ENCODE results near the gene ADPRHL1. TPM values are rescaled to one million over a fixed set of nuclear protein-coding genes. Genes with fewer than 3 reads are reported as not detected.
"Not testable (repeated sequence)": the region's sequence is repeated elsewhere in the genome, so short reads cannot be mapped to it uniquely, and the experiment has no call there.

The ADPRHL1 gene
- total RNA-seq, 1 experiment from 2014 or later: 21.4 TPM

DNA sequence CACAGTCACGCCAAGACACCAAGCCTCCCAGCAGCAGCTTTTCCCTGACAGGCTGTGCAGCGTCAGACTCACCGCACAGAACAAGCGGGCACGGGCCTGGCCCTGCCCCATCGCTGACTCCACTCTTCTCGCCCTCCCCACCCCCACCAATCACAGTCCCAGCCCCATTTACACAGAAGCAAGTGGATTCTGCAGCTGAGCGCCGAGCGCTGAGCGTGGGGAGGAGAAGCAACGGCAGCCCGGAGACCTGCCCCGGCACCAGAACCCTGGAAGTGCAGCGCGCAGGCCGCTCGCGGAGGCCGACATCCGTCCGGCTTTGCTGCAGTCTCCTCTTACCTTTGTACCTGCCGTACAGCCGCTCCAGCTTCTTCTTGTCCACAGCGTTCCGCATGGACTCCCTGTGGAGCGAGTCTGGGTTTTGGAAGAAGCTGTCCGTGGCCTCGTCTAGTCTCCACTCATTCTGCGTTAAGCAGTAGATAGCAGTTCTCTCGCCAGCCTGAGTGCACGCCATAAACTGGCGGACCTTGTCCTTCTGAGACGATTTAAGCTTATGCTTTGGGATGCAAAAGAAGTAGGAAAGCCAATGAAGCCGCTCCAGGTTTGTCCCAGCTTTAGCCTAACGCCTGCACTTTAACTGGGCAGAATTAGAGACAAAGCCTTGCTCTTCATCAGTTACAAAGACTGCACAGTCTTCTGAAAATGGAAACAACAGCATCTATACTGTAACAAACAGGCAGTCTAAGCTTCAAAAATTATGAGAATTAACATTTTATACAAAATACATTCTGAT, 30.4 kb upstream of the ADPRHL1 start:
- in situ Hi-C loops (cut with HindIII; ENCODE audit: low pct_unique_long_range_greater_than_20kb, low sequenced_read_pairs): no loop called here

DNA sequence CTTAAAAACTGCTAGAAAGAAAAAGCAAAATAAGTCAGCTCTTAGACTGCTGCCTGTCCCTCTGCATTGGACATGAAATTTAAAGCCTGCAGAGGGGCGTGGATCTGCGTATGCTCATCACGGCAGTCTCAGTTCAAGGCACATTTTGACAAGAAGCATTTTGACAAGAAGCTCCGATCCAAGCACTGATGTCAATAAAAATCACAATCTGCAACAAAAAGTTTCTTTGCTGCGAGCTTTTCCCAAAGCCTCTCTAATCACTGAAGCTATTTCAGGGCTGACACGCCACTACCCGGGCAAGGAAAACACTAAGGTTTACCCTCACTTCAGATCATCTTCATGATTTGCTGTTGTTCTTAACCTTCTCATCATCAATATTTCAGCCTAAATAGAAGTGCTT, 29.8 kb upstream of the ADPRHL1 start:
- in situ Hi-C loops (cut with HindIII; ENCODE audit: low pct_unique_long_range_greater_than_20kb, low sequenced_read_pairs): no loop called here
- no peak for DNase-seq (ENCODE audit: low read depth)

More for the DNA sequence above, 30.4 kb upstream of the ADPRHL1 start:
- DNase-seq (ENCODE audit: low read depth): no peak

DNA sequence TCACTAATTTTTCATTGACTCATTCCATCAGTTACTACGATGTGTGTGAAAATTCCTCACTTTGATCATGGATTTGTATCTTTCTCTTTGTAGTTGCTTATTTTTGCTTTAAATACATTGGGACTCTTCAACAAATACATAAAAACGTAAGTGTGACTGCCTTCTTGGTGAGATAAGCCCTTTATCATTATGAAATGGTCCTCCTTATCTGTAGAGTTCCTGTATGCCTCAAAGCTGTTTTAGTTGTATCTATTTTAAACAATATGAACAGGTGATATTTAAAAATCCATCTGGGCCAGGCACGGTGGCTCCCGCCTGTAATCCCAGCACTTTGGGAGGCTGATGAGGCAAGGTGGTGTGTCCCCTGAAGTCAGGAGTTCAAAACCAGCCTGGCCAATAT, 25.9 kb upstream of the ADPRHL1 start:
- DNase-seq (ENCODE audit: low read depth): no peak
- in situ Hi-C loops (cut with HindIII; ENCODE audit: low pct_unique_long_range_greater_than_20kb, low sequenced_read_pairs): no loop called here

DNA sequence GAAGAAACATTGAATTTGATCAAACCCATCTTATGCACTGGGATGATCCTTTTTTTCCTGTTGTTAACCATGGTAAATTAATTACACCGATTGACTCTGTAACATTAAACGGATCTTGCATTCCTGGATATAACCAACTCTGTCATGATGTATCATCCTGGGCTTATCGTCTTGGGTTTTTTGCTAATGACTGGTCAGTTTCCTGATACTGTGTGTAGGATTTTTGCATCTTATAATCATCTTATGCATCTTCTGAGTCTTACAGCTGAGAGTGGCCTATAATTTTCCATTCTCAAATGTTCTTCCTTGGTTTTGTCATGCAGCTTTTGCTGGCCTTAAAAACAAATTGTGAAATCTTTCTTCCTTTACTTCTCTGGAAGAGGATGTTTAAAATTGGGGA, 24.4 kb upstream of the ADPRHL1 start:
- no peak for DNase-seq (ENCODE audit: low read depth)
- in situ Hi-C loops (cut with HindIII; ENCODE audit: low pct_unique_long_range_greater_than_20kb, low sequenced_read_pairs): no loop called here

DNA sequence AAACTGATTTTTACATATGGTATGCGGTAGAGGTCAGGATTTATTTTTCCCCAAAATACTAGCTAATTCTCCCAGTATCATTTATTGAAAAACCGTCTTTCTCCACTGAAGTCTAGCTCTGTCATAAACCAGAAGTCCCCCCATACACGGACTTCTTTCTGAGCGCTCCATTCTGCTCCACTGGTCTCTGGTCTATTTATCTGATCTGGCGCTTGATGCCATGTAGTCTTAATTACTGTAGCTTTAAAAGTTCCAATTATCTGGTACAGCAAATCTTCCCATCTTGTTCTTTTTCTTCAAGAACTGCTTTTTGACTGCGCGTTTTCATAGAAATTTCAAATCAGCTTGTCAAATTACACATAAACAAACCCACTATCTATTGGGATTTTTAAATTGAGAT, 23.5 kb upstream of the ADPRHL1 start:
- in situ Hi-C loops (cut with HindIII; ENCODE audit: low pct_unique_long_range_greater_than_20kb, low sequenced_read_pairs): no loop called here
- DNase-seq (ENCODE audit: low read depth): no peak

DNA sequence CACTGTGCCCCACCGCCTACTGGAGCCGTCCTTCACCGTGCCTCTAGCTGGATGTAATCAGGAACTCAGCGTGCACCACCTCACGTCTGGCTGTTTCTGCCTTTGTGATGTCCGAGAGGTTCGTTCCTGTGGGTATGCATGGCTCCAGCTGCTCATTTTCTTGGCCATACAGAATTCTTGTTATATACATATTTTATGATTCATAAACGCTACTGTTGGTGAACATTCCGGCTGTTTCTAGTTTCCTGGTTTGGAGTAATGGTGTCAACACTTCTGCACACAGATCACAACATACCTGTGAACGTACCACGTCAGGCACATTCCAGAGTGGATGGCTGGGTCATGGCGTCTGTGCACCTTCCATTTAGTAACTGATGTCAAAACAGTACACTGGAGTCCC, 22.6 kb upstream of the ADPRHL1 start:
- no peak for DNase-seq (ENCODE audit: low read depth)
- in situ Hi-C loops (cut with HindIII; ENCODE audit: low pct_unique_long_range_greater_than_20kb, low sequenced_read_pairs): no loop called here

DNA sequence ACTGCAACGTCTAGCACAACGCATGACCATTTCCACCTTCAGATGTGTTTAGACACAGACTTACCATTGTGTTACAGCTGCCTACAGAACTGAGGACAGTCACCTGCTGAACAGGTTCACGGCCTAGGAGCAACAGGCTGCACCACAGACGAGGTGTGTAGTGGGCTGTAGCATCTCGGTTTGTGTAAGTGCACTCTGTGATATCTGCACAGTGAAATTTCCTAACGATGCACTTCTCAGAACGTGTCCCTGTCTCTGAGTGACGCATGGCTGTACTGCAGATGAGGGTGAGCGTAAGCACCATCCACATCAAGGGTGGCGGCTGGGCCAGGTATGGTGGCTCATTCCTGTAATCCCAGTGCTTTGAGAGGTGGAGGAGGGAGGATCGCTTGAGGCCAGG, 22.0 kb upstream of the ADPRHL1 start:
- in situ Hi-C loops (cut with HindIII; ENCODE audit: low pct_unique_long_range_greater_than_20kb, low sequenced_read_pairs): no loop called here
- no peak for DNase-seq (ENCODE audit: low read depth)

- in situ Hi-C loops (cut with HindIII; ENCODE audit: low pct_unique_long_range_greater_than_20kb, low sequenced_read_pairs): no loop called here
- no peak for DNase-seq (ENCODE audit: low read depth)
Observed at GRCh38 chr13:113474179-113474578, 20.9 kb upstream of the ADPRHL1 start.

DNA sequence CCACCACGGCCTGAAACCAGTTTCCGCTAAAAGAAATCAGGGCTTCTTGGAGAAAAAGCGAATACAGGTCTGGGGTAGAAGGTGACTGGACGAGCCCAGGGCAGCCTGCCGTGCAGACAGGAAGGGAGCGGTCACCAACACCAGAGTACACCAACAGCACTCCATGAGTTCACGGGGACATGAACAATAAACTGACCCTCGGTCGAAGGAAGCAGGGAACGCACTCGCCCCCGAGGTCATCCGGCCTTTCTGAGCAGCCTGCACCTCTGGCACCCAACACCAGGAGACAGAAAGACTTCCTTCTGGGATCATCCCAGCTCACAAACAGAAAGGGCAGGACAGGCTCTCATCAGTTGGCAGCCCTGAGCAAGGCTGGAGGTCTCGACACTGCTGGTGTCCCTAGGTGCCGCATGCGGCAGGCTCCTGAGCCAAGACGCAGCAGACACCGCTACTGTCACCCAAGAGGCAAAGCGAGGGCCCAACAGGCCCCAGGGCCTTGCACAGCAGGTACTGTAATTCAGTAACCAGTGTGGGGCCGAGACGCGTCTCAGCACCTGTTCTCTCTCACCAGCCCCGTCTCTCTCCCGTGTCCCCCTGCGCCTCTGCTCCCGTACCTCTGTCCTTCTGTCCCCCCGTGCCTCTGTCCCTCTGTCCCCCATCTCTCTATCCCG, 19.2 kb upstream of the ADPRHL1 start:
- in situ Hi-C loops (cut with HindIII; ENCODE audit: low pct_unique_long_range_greater_than_20kb, low sequenced_read_pairs): no loop called here
- DNase-seq (ENCODE audit: low read depth): no peak

GRCh38 chr13:113471844-113472243, 18.6 kb upstream of the ADPRHL1 start:
- DNase-seq (ENCODE audit: low read depth): no peak
- in situ Hi-C loops (cut with HindIII; ENCODE audit: low pct_unique_long_range_greater_than_20kb, low sequenced_read_pairs): no loop called here

DNA sequence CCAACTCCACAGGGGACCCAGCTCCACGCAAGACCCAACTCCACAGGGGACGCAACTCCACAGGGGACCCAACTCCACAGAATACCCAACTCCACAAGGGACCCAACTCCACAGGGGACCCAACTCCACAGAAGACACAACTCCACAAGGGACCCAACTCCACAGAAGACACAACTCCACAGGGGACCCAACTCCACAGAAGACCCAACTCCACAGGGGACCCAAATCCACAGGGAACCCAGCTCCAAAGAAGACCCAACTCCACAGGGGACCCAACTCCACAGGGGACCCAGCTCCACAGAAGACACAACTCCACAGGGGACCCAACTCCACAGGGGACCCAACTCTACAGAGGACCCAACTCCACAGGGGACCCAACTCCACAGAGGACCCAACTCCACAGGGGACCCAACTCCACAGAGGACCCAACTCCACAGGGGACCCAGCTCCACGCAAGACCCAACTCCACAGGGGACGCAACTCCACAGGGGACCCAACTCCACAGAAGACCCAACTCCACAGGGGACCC, 17.4 kb upstream of the ADPRHL1 start:
- DNase-seq (ENCODE audit: low read depth); in situ Hi-C loops (cut with HindIII; ENCODE audit: low pct_unique_long_range_greater_than_20kb, low sequenced_read_pairs): not testable (repeated sequence)

GRCh38 chr13:113470073-113470472, 16.8 kb upstream of the ADPRHL1 start:
- in situ Hi-C loops (cut with HindIII; ENCODE audit: low pct_unique_long_range_greater_than_20kb, low sequenced_read_pairs): no loop called here
- DNase-seq (ENCODE audit: low read depth): no peak

DNA sequence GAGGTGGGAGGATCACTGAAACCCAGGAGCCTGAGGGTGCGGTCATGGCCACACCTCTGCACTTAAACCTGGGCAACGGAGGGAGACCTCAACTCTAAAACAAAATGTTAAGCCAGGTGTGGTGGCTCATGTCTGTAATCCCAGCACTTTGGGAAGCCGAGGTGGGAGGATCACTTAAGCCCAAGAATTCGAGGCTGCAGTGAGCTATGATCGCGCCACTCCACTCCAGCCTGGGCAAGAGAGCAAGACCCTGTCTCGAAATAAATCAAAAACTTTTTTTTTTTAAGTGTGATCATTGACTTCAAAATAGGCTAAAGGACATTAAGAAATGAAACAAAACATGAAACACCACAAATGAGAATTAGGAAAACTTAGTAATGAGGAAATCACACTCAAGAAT, 16.3 kb upstream of the ADPRHL1 start:
- no peak for DNase-seq (ENCODE audit: low read depth)
- in situ Hi-C loops (cut with HindIII; ENCODE audit: low pct_unique_long_range_greater_than_20kb, low sequenced_read_pairs): no loop called here

DNA sequence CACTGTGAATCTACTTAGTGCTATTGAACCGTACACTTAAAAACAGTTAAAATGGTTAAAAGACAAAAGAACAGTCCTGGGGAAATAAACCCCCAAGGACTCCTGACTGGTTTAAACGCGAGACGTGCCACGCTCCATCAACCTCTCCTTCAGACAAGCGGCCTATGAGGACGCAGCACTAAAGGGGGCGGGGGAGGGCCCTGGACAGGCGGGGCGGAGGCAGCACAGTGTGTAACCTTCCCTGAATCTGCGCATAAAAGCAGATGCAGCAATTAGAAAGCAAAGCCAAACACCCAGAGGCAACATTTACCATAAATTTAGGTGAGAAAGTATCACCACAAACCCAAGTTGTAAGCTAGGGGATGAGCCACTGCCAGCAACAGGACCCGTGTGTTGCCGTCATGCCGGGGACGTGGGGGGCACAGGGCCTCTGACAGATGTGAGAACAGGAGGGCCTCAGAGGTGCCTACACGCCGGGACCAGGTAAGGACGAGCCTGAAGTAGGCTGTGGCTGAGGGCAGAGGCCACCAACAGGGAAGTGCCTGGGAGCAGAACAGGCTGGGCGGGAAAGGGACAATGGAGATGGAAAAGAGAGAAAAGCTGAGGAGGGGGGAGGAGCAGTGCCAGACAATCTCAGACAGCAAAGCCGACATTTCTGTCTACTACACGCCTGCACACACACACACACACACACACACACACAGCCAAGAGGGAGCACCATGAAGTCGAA, 15.3 kb upstream of the ADPRHL1 start:
- in situ Hi-C loops (cut with HindIII; ENCODE audit: low pct_unique_long_range_greater_than_20kb, low sequenced_read_pairs): no loop called here
- DNase-seq (ENCODE audit: low read depth): no peak

DNA sequence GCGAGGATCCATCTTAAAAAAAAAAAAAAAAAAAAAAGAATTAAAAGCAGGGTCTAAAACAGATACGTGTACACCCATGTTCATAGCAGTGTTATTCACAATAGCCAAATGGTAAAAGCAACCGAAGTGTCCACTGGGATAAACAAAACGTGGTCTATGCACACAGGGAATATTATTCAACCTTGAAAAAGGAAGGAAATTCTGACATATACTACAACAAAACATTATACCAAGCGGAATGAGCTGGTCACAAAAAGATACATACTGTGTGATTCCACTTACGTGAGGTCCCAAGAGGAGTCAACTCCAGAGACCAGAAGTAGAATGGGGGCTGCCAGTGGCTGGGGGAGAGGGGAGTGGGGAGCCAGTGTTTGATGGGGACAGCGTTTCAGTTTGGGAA, 14.7 kb upstream of the ADPRHL1 start:
- no peak for DNase-seq (ENCODE audit: low read depth)
- in situ Hi-C loops (cut with HindIII; ENCODE audit: low pct_unique_long_range_greater_than_20kb, low sequenced_read_pairs): no loop called here

DNA sequence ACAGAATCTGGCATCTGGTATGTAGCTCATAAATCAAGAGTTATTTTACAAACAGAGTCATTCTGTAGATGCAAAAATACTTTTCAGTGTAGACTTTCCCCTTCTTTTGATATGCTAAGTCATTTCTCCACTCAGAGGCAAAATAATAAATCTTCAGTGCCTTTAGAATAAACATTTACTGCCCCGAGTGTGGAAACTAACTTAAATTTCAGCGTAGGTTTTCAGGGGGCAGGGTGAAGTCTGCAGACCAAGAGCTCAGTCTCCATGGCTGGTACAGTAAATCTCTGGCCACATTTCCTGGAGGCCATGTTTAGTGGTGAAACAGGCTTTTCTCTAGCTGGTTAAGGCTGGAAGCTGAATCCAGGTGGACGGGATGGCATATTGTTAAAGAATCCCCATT, 13.1 kb upstream of the ADPRHL1 start:
- no peak for DNase-seq (ENCODE audit: low read depth)
- in situ Hi-C loops (cut with HindIII; ENCODE audit: low pct_unique_long_range_greater_than_20kb, low sequenced_read_pairs): no loop called here

- in situ Hi-C loops (cut with HindIII; ENCODE audit: low pct_unique_long_range_greater_than_20kb, low sequenced_read_pairs): no loop called here
- no peak for DNase-seq (ENCODE audit: low read depth)
Observed at GRCh38 chr13:113465300-113465699, 12.0 kb upstream of the ADPRHL1 start.

DNA sequence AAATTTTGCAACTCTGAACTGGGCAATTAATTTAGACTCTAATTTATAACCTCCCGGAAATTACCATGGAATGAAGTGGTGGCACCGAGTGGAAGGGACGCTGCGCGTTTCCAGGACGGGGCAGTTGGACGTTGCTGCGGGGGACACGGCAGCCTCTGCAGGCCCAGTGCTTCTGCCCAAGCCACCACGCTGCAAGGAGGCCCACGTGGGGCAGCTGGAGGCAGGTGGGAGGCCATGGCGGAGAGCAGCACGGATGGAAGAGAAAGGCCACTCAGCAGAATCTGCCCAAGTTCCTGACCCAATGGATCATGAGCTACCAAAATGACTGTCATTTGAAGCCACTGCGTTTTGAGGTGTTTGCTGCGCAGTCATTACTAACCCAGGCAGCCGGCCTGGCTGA, 11.2 kb upstream of the ADPRHL1 start:
- DNase-seq (ENCODE audit: low read depth): no peak
- in situ Hi-C loops (cut with HindIII; ENCODE audit: low pct_unique_long_range_greater_than_20kb, low sequenced_read_pairs): no loop called here

All from Caki2 (cell line).